Trophoblast cell (in vitro differentiated cells and primary cell): ENCODE results near the gene CFAP58.

Experiments
- DNase-seq, 2 donors: peaks; one replicate each; pipeline ENCODE4 v3.0.0-alpha.2; 2016
- H2AFZ ChIP-seq: 2 replicates; pipeline ENCODE4 v1.6.1; 2013; ENCODE audit warnings: low read length, moderate library complexity, mild to moderate bottlenecking; ENCODE audit not compliant: insufficient read depth, poor library complexity
- H2AK5ac ChIP-seq: 2 replicates; pipeline ENCODE4 v1.6.1; 2013; ENCODE audit warnings: mild to moderate bottlenecking, low read length
- H2BK120ac ChIP-seq: 2 replicates; pipeline ENCODE4 v1.6.1; 2013; ENCODE audit warnings: low read length, mild to moderate bottlenecking, moderate library complexity; ENCODE audit not compliant: insufficient read depth, poor library complexity
- H2BK12ac ChIP-seq: 2 replicates; pipeline ENCODE4 v1.6.1; 2013; ENCODE audit warnings: mild to moderate bottlenecking, low read length, moderate library complexity
- H2BK5ac ChIP-seq: 2 replicates; pipeline ENCODE4 v1.6.1; 2013; ENCODE audit warnings: low read length, low read depth, moderate library complexity, mild to moderate bottlenecking; ENCODE audit not compliant: poor library complexity
- H3K14ac ChIP-seq: 2 replicates; pipeline ENCODE4 v1.6.1; 2013; ENCODE audit warnings: mild to moderate bottlenecking, low read length
- H3K18ac ChIP-seq: 2 replicates; pipeline ENCODE4 v1.6.1; 2013; ENCODE audit warnings: mild to moderate bottlenecking, low read length
- H3K23ac ChIP-seq: 2 replicates; pipeline ENCODE4 v1.6.1; 2013; ENCODE audit warnings: low read length
- H3K27ac ChIP-seq: 2 replicates; pipeline ENCODE4 v1.5.1; 2013; ENCODE audit warnings: low read depth, mild to moderate bottlenecking, inconsistent platforms, low read length, moderate library complexity
- H3K27me3 ChIP-seq: 2 replicates; pipeline ENCODE4 v1.6.1; 2013; ENCODE audit warnings: inconsistent platforms, mild to moderate bottlenecking, low read length, moderate library complexity; ENCODE audit not compliant: insufficient read depth
- H3K36me3 ChIP-seq, 2 experiments: 1 replicate in 1 of 2; 2 replicates in 1 of 2; pipeline ENCODE4 v1.6.1; 2013; ENCODE audit warnings: low read length in 2 of 2, mild to moderate bottlenecking in 2 of 2, moderate library complexity in 1 of 2; ENCODE audit not compliant: insufficient read depth in 2 of 2, control insufficient read depth in 1 of 2
- H3K4ac ChIP-seq: 2 replicates; pipeline ENCODE4 v1.6.1; 2013; ENCODE audit warnings: low read depth, mild to moderate bottlenecking, low read length, moderate library complexity
- H3K4me1 ChIP-seq, 2 experiments: 1 replicate in 1 of 2; 2 replicates in 1 of 2; pipeline ENCODE4 v1.6.1; 2013; ENCODE audit warnings: low read length in 2 of 2, mild to moderate bottlenecking in 2 of 2, moderate library complexity in 1 of 2; ENCODE audit not compliant: insufficient read depth in 2 of 2, control insufficient read depth in 1 of 2
- H3K4me2 ChIP-seq: 2 replicates; pipeline ENCODE4 v1.6.1; 2013; ENCODE audit warnings: inconsistent platforms, mild to moderate bottlenecking, low read length, moderate library complexity
- H3K4me3 ChIP-seq: 2 replicates; pipeline ENCODE4 v1.5.1; 2013; ENCODE audit warnings: mild to moderate bottlenecking, low read depth, low read length, inconsistent platforms
- H3K79me1 ChIP-seq: one replicate; pipeline ENCODE4 v1.6.1; 2013; ENCODE audit warnings: low read length
- H3K79me2 ChIP-seq: 2 replicates; pipeline ENCODE4 v1.6.1; 2013; ENCODE audit warnings: low read length, mild to moderate bottlenecking; ENCODE audit not compliant: control insufficient read depth, insufficient read depth, poor library complexity
- H3K9ac ChIP-seq: 2 replicates; pipeline ENCODE4 v1.6.1; 2013; ENCODE audit warnings: mild to moderate bottlenecking, low read length
- H3K9me3 ChIP-seq: 2 replicates; pipeline ENCODE4 v1.6.1; 2013; ENCODE audit warnings: low read depth, mild to moderate bottlenecking, control low read depth, inconsistent platforms, low read length; ENCODE audit not compliant: insufficient read depth
- H4K12ac ChIP-seq: 2 replicates; pipeline ENCODE4 v1.6.1; 2013; ENCODE audit warnings: low read depth, mild to moderate bottlenecking, low read length, moderate library complexity
- H4K8ac ChIP-seq: 2 replicates; pipeline ENCODE4 v1.6.1; 2013; ENCODE audit warnings: low read depth, mild to moderate bottlenecking, low read length, moderate library complexity
- H4K91ac ChIP-seq: one replicate; pipeline ENCODE4 v1.6.1; 2013; ENCODE audit warnings: low read depth, mild to moderate bottlenecking, low read length, moderate library complexity
- WGBS: extraction: QIAGEN DNeasy Blood & Tissue Kit; methylation state at CpG from one replicate; pipeline ENCODE4 v1.1.7; 2013; ENCODE audit warnings: missing lambda C conversion rate; ENCODE audit not compliant: insufficient read length, insufficient coverage; ENCODE audit errors: extremely low coverage; 5-methylcytosine and 5-hydroxymethylcytosine counted together

CFAP58 gene

GRCh38 chr10:104427989-104428388 is 74.4 kb downstream of the CFAP58 start:
- H2BK120ac ChIP-seq = no peak overlapping the region
- no peak overlapping the region for H2AK5ac ChIP-seq
- H3K79me2 ChIP-seq = no peaks in the 10 kb centered on the region
- H4K12ac ChIP-seq = no peak overlapping the region
- no peak overlapping the region for H3K23ac ChIP-seq
- no peak overlapping the region for H3K4me3 ChIP-seq
- no peak for DNase-seq
- H2BK12ac ChIP-seq = no peak overlapping the region
- no peak overlapping the region for H2AFZ ChIP-seq
- H3K27ac ChIP-seq = no peak overlapping the region
- no peaks in the 10 kb centered on the region for H3K36me3 ChIP-seq
- H3K9ac ChIP-seq = no peak overlapping the region
- no CpG with 5 or more reads among the region's 5 CpGs for WGBS
- H4K91ac ChIP-seq = no peak overlapping the region
- H3K79me1 ChIP-seq = no peaks in the 10 kb centered on the region
- H3K4me1 ChIP-seq = no peaks in the 10 kb centered on the region
- H3K9me3 ChIP-seq = no peaks in the 10 kb centered on the region
- no peak overlapping the region for H3K14ac ChIP-seq
- no peak overlapping the region for H4K8ac ChIP-seq
- H3K4me2 ChIP-seq = no peak overlapping the region
- H2BK5ac ChIP-seq = no peak overlapping the region
- H3K4ac ChIP-seq = no peak overlapping the region
- H3K18ac ChIP-seq = no peak overlapping the region
- no peaks in the 10 kb centered on the region for H3K27me3 ChIP-seq

GRCh38 chr10:104429846-104430245 is 76.2 kb downstream of the CFAP58 start:
- no peak overlapping the region for H3K14ac ChIP-seq
- no peak overlapping the region for H3K4me3 ChIP-seq
- H3K27me3 ChIP-seq = no peaks in the 10 kb centered on the region
- H4K91ac ChIP-seq = no peak overlapping the region
- H3K4me2 ChIP-seq = no peak overlapping the region
- no peak overlapping the region for H4K12ac ChIP-seq
- H2BK120ac ChIP-seq = no peak overlapping the region
- H2BK5ac ChIP-seq = no peak overlapping the region
- no peak overlapping the region for H2AK5ac ChIP-seq
- H3K79me1 ChIP-seq = no peaks in the 10 kb centered on the region
- no peak overlapping the region for H3K23ac ChIP-seq
- H3K4me1 ChIP-seq = no peaks in the 10 kb centered on the region
- H3K27ac ChIP-seq = no peak overlapping the region
- H2BK12ac ChIP-seq = no peak overlapping the region
- WGBS = no CpG with 5 or more reads among the region's 3 CpGs
- H3K9ac ChIP-seq = no peak overlapping the region
- H3K18ac ChIP-seq = no peak overlapping the region
- no peaks in the 10 kb centered on the region for H3K9me3 ChIP-seq
- H2AFZ ChIP-seq = no peak overlapping the region
- no peaks in the 10 kb centered on the region for H3K36me3 ChIP-seq
- no peak for DNase-seq
- H4K8ac ChIP-seq = no peak overlapping the region
- H3K4ac ChIP-seq = no peak overlapping the region
- H3K79me2 ChIP-seq = no peaks in the 10 kb centered on the region

- H3K27ac ChIP-seq = no peak overlapping the region
- no peak overlapping the region for H2BK5ac ChIP-seq
- H3K4me2 ChIP-seq = no peak overlapping the region
- H4K12ac ChIP-seq = no peak overlapping the region
- no CpG with 5 or more reads among the region's 3 CpGs for WGBS
- H3K27me3 ChIP-seq = no peaks in the 10 kb centered on the region
- H3K4me1 ChIP-seq = no peaks in the 10 kb centered on the region
- H3K79me1 ChIP-seq = no peaks in the 10 kb centered on the region
- H4K8ac ChIP-seq = no peak overlapping the region
- H3K4ac ChIP-seq = no peak overlapping the region
- H3K4me3 ChIP-seq = no peak overlapping the region
- H4K91ac ChIP-seq = no peak overlapping the region
- DNase-seq = no peak
- H3K23ac ChIP-seq = no peak overlapping the region
- H2BK12ac ChIP-seq = no peak overlapping the region
- H3K36me3 ChIP-seq = no peaks in the 10 kb centered on the region
- H3K9ac ChIP-seq = no peak overlapping the region
- H2BK120ac ChIP-seq = no peak overlapping the region
- H3K18ac ChIP-seq = no peak overlapping the region
- no peaks in the 10 kb centered on the region for H3K79me2 ChIP-seq
- H3K14ac ChIP-seq = no peak overlapping the region
- H2AFZ ChIP-seq = no peak overlapping the region
- H2AK5ac ChIP-seq = no peak overlapping the region
- no peaks in the 10 kb centered on the region for H3K9me3 ChIP-seq
These were observed 76.7 kb downstream of the CFAP58 start for GRCh38 chr10:104430360-104430759.

GRCh38 chr10:104433669-104434068 is 80.0 kb downstream of the CFAP58 start:
- Histone ChIP-seq H4K12ac (no peak overlapping the region), H2BK12ac (no peak overlapping the region), H3K14ac (no peak overlapping the region), H3K4me2 (no peak overlapping the region), H4K91ac (no peak overlapping the region), H3K4me3 (no peak overlapping the region), H3K9me3 (no peaks in the 10 kb centered on the region), H3K79me1 (no peaks in the 10 kb centered on the region), H3K27me3 (no peaks in the 10 kb centered on the region), H3K27ac (no peak overlapping the region), H3K18ac (no peak overlapping the region), H3K23ac (no peak overlapping the region), H3K4me1 (no peaks in the 10 kb centered on the region), H3K79me2 (no peaks in the 10 kb centered on the region), H2AK5ac (no peak overlapping the region), H2BK120ac (no peak overlapping the region), H3K4ac (no peak overlapping the region), H3K9ac (no peak overlapping the region), H2AFZ (no peak overlapping the region), H4K8ac (no peak overlapping the region), H2BK5ac (no peak overlapping the region), H3K36me3 (no peaks in the 10 kb centered on the region)
- DNase-seq = no peak
- WGBS = no CpG with 5 or more reads among the region's 3 CpGs
